Sigmoid colon (tissue), 7 donors: Measurements from ENCODE around the gene PP2D1. TPM values are rescaled to one million over a fixed set of nuclear protein-coding genes. Genes with fewer than 3 reads are reported as not detected.

ENCODE experiments used
- DNase-seq: peaks from one replicate; pipeline ENCODE4 v3.0.0-alpha.2; 2019
- H3K27ac ChIP-seq, 4 donors: fragments of 200-600 bp; sonication (generic); one replicate each; pipeline ENCODE4 v1.5.1; 2016 to 2019; ENCODE audit warnings: mild to moderate bottlenecking in 1 of 4
- H3K27me3 ChIP-seq, 3 donors: fragments of 200-600 bp; sonication (generic); one replicate each; pipeline ENCODE4 v1.5.1; 2019; ENCODE audit warnings: mild to moderate bottlenecking in 1 of 3
- H3K36me3 ChIP-seq, 4 donors: fragments of 200-600 bp; sonication (generic); one replicate each; pipeline ENCODE4 v1.5.1; 2016 to 2019
- H3K4me1 ChIP-seq, 4 donors: fragments of 200-600 bp; sonication (generic); one replicate each; pipeline ENCODE4 v1.5.1; 2017 to 2019
- H3K4me3 ChIP-seq, 4 donors: fragments of 200-600 bp; sonication (generic); one replicate each; pipeline ENCODE4 v1.5.1; 2017 to 2019; ENCODE audit warnings: mild to moderate bottlenecking in 2 of 4, moderate library complexity in 1 of 4
- H3K9me3 ChIP-seq, 4 donors: fragments of 200-600 bp in 3 of 4; sonication (generic) in 3 of 4; one replicate each; pipeline versions ENCODE4 v1.5.1 to v1.6.1; 2013 to 2019
- CTCF ChIP-seq, 4 experiments: fragments of 450-650 bp in 3 of 4; fragments of 200-600 bp in 1 of 4; IDR thresholded peaks; one replicate each; pipeline ENCODE4 v1.5.1; 2016 to 2019; ENCODE audit warnings: antibody characterized with exemption in 4 of 4, mild to moderate bottlenecking in 3 of 4, moderate library complexity in 2 of 4
- EP300 ChIP-seq, 4 donors: sonication (generic); formaldehyde crosslinking; IDR thresholded peaks; one replicate each; pipeline ENCODE4 v1.6.1; 2017; ENCODE audit warnings: antibody characterized with exemption in 4 of 4
- POLR2A ChIP-seq, 2 donors: fragments of 450-650 bp; IDR thresholded peaks; one replicate each; pipeline ENCODE4 v1.6.1; 2016; ENCODE audit warnings: antibody characterized with exemption in 2 of 2, mild to moderate bottlenecking in 2 of 2, moderate library complexity in 2 of 2
- POLR2AphosphoS5 ChIP-seq, 4 donors: sonication (generic); formaldehyde crosslinking; IDR thresholded peaks; one replicate each; pipeline ENCODE4 v1.6.1; 2017; ENCODE audit warnings: antibody characterized with exemption in 4 of 4
- WGBS, 2 donors: extraction: QIAGEN DNeasy Blood & Tissue Kit; methylation state at CpG; one replicate each; pipeline ENCODE4 v1.1.7; 2013; 5-methylcytosine and 5-hydroxymethylcytosine counted together
- intact Hi-C: fragments of 100-400 bp; cut with DNase I; formaldehyde crosslinking; loops from one replicate; pipeline ENCODE4 v1.15.1; 2023
- polyA plus RNA-seq, 3 donors: library from polyadenylated mRNA; stranded (reverse); fragments of 200-250 nt; gene quantifications; one replicate each; pipeline ENCODE4 v1.2.3, GENCODE V29; 2013
- total RNA-seq, 4 donors: library from RNA; depleted of rRNA; stranded (reverse); fragments of >200 nt; gene quantifications; one replicate each; pipeline ENCODE4 v1.1.0, GENCODE V29; 2016
- donor health status: healthy with polysubstance abuse.
- donor health status: Bipolar disorder and iron deficiency.
- donor health status: healthy.

The PP2D1 gene
- total and polyA plus RNA-seq, 7 donors = not detected

- H3K4me3 ChIP-seq = no peak overlapping the region
- H3K9me3 ChIP-seq = no peaks in the 10 kb centered on the region
- DNase-seq = no peak
- no peak for TF ChIP-seq EP300 (IDR thresholded peaks at IDR 0.05)
- no peak for TF ChIP-seq POLR2AphosphoS5 (IDR thresholded peaks at IDR 0.05)
- TF ChIP-seq CTCF (IDR thresholded peaks at IDR 0.05) = no peak
- no peak for TF ChIP-seq POLR2A (IDR thresholded peaks at IDR 0.05)
- no peaks in the 10 kb centered on the region for H3K27me3 ChIP-seq
- H3K36me3 ChIP-seq = no peaks in the 10 kb centered on the region
- WGBS, 2 donors = 70 to 82% methylated on average over 2 of the region's 2 CpGs
- peak overlapping the region; percentile 9 to 62 (median 58) for H3K27ac ChIP-seq
- intact Hi-C loops = no loop called here
- H3K4me1 ChIP-seq = peaks cover 0 to 42% (median 40%) of the 10 kb centered on the region in 4 donors
Measured at GRCh38 chr3:20057612-20058180, 45.6 kb upstream of the PP2D1 start.

- H3K4me1 ChIP-seq = peaks cover 0 to 42% (median 40%) of the 10 kb centered on the region in 4 donors
- DNase-seq = no peak
- WGBS, 2 donors = 52 to 63% methylated on average over 5 of the region's 5 CpGs
- H3K4me3 ChIP-seq = no peak overlapping the region
- intact Hi-C loops = no loop called here
- H3K27me3 ChIP-seq = no peaks in the 10 kb centered on the region
- H3K9me3 ChIP-seq = no peaks in the 10 kb centered on the region
- no peaks in the 10 kb centered on the region for H3K36me3 ChIP-seq
- no peak for TF ChIP-seq POLR2A (IDR thresholded peaks at IDR 0.05)
- no peak for TF ChIP-seq CTCF (IDR thresholded peaks at IDR 0.05)
- TF ChIP-seq POLR2AphosphoS5 (IDR thresholded peaks at IDR 0.05) = no peak
- TF ChIP-seq EP300 (IDR thresholded peaks at IDR 0.05) = no peak
- peak overlapping the region; percentile 9 to 62 (median 58) for H3K27ac ChIP-seq
Measured at GRCh38 chr3:20056725-20057611, 44.9 kb upstream of the PP2D1 start.

- no peaks in the 10 kb centered on the region for H3K9me3 ChIP-seq
- DNase-seq = no peak
- intact Hi-C loops = no loop called here
- 71 to 75% methylated on average over 3 of the region's 3 CpGs for WGBS, 2 donors
- H3K4me3 ChIP-seq = no peak overlapping the region
- no peaks in the 10 kb centered on the region for H3K36me3 ChIP-seq
- H3K27me3 ChIP-seq = no peaks in the 10 kb centered on the region
- peaks cover 0 to 42% (median 40%) of the 10 kb centered on the region in 4 donors for H3K4me1 ChIP-seq
- peak overlapping the region in 1 of 4 donors; percentile 41 for H3K27ac ChIP-seq
- TF ChIP-seq CTCF (IDR thresholded peaks at IDR 0.05) = no peak
- TF ChIP-seq POLR2A (IDR thresholded peaks at IDR 0.05) = no peak
- TF ChIP-seq EP300 (IDR thresholded peaks at IDR 0.05) = no peak
- no peak for TF ChIP-seq POLR2AphosphoS5 (IDR thresholded peaks at IDR 0.05)
Measured at GRCh38 chr3:20055842-20056241, 43.8 kb upstream of the PP2D1 start.

DNA sequence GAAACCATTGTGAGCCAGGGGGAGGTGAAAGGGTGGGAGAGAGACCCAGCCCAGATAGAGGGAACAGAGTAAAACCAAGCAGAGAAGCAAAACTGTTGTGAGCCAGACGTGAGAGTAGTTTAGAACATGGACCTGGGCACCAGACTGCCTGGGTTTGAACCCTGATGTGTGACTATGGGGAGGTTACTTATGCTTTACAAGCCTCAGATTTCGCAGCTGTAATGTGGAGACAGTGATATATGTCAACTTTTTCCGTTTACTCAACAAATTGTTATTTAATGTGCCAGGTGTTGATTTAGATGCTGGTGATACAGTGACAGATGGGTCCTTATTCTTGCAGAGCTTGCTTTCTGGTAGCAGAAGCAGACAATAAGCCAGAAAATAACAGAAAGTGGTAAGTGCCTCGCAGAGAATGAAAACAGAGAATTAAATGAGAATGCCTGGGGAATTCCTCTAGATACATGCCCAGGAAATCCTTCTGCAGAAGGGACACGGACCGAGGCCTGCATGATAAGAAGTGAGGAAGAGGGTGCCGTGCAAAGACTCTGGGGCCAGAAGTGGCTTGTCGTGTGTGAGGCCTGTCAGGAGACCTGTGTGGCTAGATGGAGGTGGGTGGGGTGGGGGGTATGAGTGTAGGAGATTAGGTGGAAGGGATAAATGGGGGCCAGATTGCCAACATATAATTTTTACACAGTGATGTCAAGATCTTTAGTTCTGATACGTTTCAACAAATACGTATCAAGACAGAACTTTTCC, 43.1 kb upstream of the PP2D1 start:
- peak overlapping the region in 2 of 4 donors; percentile 41 to 55 for H3K27ac ChIP-seq
- intact Hi-C loops = no loop called here
- 47 to 66% methylated on average over 10 of the region's 10 CpGs for WGBS, 2 donors
- H3K9me3 ChIP-seq = no peaks in the 10 kb centered on the region
- TF ChIP-seq POLR2AphosphoS5 (IDR thresholded peaks at IDR 0.05) (no peak), POLR2A (IDR thresholded peaks at IDR 0.05) (no peak), EP300 (IDR thresholded peaks at IDR 0.05) (no peak), CTCF (IDR thresholded peaks at IDR 0.05) (no peak)
- no peaks in the 10 kb centered on the region for H3K36me3 ChIP-seq
- no peak for DNase-seq
- no peak overlapping the region for H3K4me3 ChIP-seq
- peaks cover 0 to 42% (median 40%) of the 10 kb centered on the region in 4 donors for H3K4me1 ChIP-seq
- no peaks in the 10 kb centered on the region for H3K27me3 ChIP-seq
